Naive B cell (primary cell): ENCODE results near the gene PHF21B. TPM values are rescaled to one million over a fixed set of nuclear protein-coding genes. Genes with fewer than 3 reads are reported as not detected.
"Not testable (repeated sequence)": the region's sequence is repeated elsewhere in the genome, so short reads cannot be mapped to it uniquely, and the experiment has no call there.

Experiments
- ATAC-seq, 2 donors: fragments of 150-1000 bp; cut with Tn5 transposase; 2 replicates each; pipeline ENCODE4 v1.10.0; 2021; ENCODE audit warnings: low read depth in 2 of 2, mild to moderate bottlenecking in 2 of 2, moderate library complexity in 2 of 2
- DNase-seq: peaks from one replicate; pipeline ENCODE4 v3.0.0; 2022
- H3K27ac Mint-ChIP-seq, 6 donors: one replicate each; pipeline ENCODE4 v1.8.0; 2020 to 2022; ENCODE audit warnings: mild to moderate bottlenecking in 6 of 6, mixed read lengths in 6 of 6, moderate library complexity in 5 of 6, inconsistent platforms in 2 of 6
- H3K27me3 Mint-ChIP-seq, 3 donors: one replicate each; pipeline ENCODE4 v1.8.0; 2021 to 2022; ENCODE audit warnings: mixed read lengths in 3 of 3, mild to moderate bottlenecking in 1 of 3
- H3K36me3 Mint-ChIP-seq, 2 donors: one replicate each; pipeline ENCODE4 v1.8.0; 2020 to 2022; ENCODE audit warnings: mixed read lengths in 2 of 2, inconsistent platforms in 1 of 2, mild to moderate bottlenecking in 1 of 2
- H3K4me1 Mint-ChIP-seq, 3 donors: one replicate each; pipeline ENCODE4 v1.8.0; 2020 to 2022; ENCODE audit warnings: mixed read lengths in 3 of 3, inconsistent platforms in 1 of 3, mild to moderate bottlenecking in 1 of 3, moderate library complexity in 1 of 3
- H3K4me3 Mint-ChIP-seq, 8 donors: one replicate each; pipeline ENCODE4 v1.8.0; 2020 to 2022; ENCODE audit warnings: mild to moderate bottlenecking in 8 of 8, mixed read lengths in 8 of 8, moderate library complexity in 8 of 8, inconsistent platforms in 2 of 8
- H3K9me3 Mint-ChIP-seq, 7 donors: one replicate each; pipeline ENCODE4 v1.8.0; 2020 to 2022; ENCODE audit warnings: mixed read lengths in 7 of 7, mild to moderate bottlenecking in 5 of 7, inconsistent platforms in 2 of 7, moderate library complexity in 1 of 7
- polyA plus RNA-seq, 6 donors: library from polyadenylated mRNA; unstranded; fragments of 300-500 nt; fragmentation: Illumina TruSeq; gene quantifications; one replicate each; pipeline ENCODE4 v1.2.3, GENCODE V29; 2021; ENCODE audit warnings: low read depth in 6 of 6

Gene PHF21B
- polyA plus RNA-seq, 6 donors from 2014 or later = not detected

DNA sequence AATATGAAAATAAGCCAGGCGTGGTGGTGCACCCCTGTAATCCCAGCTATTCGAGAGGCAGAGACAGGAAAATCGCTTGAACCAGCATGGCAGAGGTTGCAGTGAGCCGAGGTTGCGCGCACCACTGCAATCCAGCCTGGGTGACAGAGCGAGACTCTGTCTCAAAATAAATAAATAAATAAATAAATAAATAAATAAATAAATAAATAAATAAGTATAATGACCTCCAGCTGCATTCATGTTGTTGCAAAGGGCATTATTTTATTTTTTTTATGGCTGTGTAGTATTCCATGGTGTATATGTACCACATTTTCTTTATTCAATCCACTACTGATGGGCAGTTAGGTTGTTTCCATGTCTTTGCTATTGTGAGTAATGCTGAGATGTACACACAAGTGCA lies 48.1 kb downstream of the PHF21B start:
- H3K36me3 Mint-ChIP-seq, ATAC-seq, H3K9me3 Mint-ChIP-seq, H3K27ac Mint-ChIP-seq, H3K4me3 Mint-ChIP-seq, H3K4me1 Mint-ChIP-seq, DNase-seq: not testable (repeated sequence)
- peaks cover 0 to 27% (median 20%) of the 10 kb centered on the region in 3 donors for H3K27me3 Mint-ChIP-seq

DNA sequence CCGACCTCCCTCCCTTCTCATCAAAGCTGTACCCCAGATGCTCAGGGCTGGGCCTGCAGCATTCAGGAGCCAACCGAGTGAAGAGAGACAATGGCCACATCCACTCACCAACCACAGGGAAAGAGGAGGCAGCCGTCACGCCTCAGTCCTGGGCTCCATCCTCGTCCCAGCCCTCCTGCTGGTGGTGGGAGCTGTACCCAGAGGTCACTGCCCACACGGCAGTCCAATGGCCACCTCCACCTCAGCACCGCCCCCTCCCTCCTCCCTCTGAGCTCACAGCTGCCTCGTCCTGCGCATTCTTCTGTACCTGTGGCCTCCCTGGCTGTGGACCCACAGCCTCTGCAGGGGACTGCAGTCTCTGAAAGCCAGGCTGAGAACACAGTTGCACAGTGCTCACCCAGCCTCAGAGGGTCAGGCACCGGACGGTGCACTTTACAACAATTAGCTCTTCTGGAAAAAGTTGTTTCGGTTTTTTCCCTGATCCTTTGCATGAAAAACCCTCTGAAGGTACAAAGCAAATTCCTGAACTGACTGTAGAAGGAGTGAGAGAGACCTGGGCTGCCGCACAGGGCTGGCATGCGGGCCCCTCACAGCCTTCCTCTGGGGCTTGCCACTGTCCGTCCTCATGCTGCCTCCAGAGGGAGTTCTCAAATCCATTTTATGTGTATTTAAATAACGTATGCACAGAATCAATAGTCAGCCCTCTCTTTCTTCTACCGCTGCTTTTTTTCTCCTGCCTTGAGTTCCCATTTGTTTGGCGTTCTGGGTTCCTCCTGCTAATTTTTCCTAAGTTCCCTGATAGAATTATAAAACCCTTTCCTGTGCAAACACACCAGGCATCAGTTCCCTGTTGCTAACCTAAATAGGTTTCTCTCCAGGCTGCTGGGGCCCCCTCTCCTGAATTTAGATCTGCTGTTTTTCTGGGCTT lies 52.7 kb downstream of the PHF21B start:
- H3K4me3 Mint-ChIP-seq = no peak overlapping the region
- H3K27ac Mint-ChIP-seq = no peak overlapping the region
- H3K9me3 Mint-ChIP-seq = peaks cover 0 to 4% (median 0%) of the 10 kb centered on the region in 7 donors
- H3K36me3 Mint-ChIP-seq = no peaks in the 10 kb centered on the region
- DNase-seq (no peak), ATAC-seq (no peak)
- H3K4me1 Mint-ChIP-seq = no peaks in the 10 kb centered on the region
- H3K27me3 Mint-ChIP-seq = peaks cover 0 to 28% (median 19%) of the 10 kb centered on the region in 3 donors

DNA sequence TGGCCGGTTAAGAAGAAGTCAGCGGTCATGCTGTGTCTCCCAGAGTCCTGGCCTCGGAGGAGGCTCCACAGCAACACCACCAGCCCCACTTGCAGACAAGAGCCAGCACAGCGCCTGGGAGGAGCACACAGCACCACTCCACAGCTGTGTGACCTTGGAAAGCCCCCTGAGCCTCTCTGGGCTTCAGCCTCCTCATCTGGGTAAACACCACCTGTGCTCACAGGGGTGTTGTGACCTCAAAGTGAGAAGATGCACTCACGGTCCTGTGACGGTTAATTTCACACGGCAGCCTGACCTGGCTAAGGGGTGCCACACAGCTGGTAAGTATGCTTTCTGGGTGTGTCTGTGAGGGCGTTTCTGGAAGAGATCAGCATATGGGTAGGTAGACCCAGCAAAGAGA lies 54.7 kb downstream of the PHF21B start:
- Mint-ChIP-seq H3K27ac (peak overlapping the region in 1 of 6 donors; percentile 54), H3K36me3 (no peaks in the 10 kb centered on the region), H3K27me3 (peaks cover 0 to 24% (median 19%) of the 10 kb centered on the region in 3 donors), H3K4me1 (no peaks in the 10 kb centered on the region), H3K4me3 (no peak overlapping the region), H3K9me3 (peaks cover 0 to 16% (median 4%) of the 10 kb centered on the region in 7 donors)
- DNase-seq (no peak), ATAC-seq (no peak)

DNA sequence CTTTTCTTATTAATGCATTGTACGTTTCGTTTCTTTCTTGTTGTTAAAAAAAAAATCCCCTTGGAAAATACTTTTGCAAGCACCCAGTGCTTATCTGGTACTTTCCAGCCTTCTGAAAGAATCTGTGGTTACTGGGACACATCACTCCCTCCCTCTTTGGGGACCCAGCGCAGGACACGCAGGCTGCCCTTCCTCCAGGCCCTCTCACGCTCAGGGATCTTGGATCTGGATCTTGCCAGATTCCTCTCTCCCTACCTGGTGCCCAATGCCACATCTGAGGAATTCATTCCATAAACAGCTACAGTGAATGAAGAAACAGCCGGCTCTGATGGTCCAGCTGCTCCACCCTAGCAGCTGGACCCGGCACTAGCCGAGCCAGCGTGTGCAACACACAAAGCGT lies 55.7 kb downstream of the PHF21B start:
- Mint-ChIP-seq H3K36me3 (no peaks in the 10 kb centered on the region), H3K9me3 (peaks cover 0 to 16% (median 4%) of the 10 kb centered on the region in 7 donors), H3K27me3 (peaks cover 0 to 19% (median 15%) of the 10 kb centered on the region in 3 donors), H3K27ac (no peak overlapping the region), H3K4me1 (no peaks in the 10 kb centered on the region), H3K4me3 (peak overlapping the region in 1 of 8 donors; percentile 42)
- ATAC-seq (no peak), DNase-seq (no peak)

- no peak overlapping the region for H3K4me3 Mint-ChIP-seq
- no peaks in the 10 kb centered on the region for H3K36me3 Mint-ChIP-seq
- H3K27ac Mint-ChIP-seq = no peak overlapping the region
- H3K4me1 Mint-ChIP-seq = no peaks in the 10 kb centered on the region
- ATAC-seq (no peak), DNase-seq (no peak)
- peaks cover 0 to 16% (median 4%) of the 10 kb centered on the region in 7 donors for H3K9me3 Mint-ChIP-seq
- peaks cover 0 to 16% (median 11%) of the 10 kb centered on the region in 3 donors for H3K27me3 Mint-ChIP-seq
Measured at GRCh38 chr22:44952863-44953746, 56.7 kb downstream of the PHF21B start.

DNA sequence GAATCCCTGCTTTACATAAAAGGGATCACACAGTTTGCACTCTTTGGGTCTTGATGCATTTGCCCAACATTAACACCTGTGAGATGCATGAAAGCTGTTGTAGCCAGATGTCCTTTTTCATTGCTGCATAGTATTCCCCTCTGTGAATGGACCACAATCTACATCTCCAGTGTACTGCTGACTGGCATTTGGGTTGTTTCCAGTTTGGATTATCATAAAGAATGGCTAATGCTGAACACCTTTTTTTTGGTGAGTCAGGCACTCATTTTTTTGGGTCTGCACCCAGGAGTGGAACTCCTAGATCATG lies 58.3 kb downstream of the PHF21B start:
- Mint-ChIP-seq H3K9me3 (peaks cover 0 to 16% (median 4%) of the 10 kb centered on the region in 7 donors), H3K4me3 (no peak overlapping the region), H3K27me3 (peaks cover 0 to 11% (median 7%) of the 10 kb centered on the region in 3 donors), H3K27ac (no peak overlapping the region), H3K4me1 (no peaks in the 10 kb centered on the region), H3K36me3 (no peaks in the 10 kb centered on the region)
- ATAC-seq (no peak), DNase-seq (no peak)

- H3K9me3 Mint-ChIP-seq = peaks cover 0 to 16% (median 4%) of the 10 kb centered on the region in 7 donors
- ATAC-seq = no peak
- H3K27ac Mint-ChIP-seq = no peak overlapping the region
- no peak for DNase-seq
- H3K36me3 Mint-ChIP-seq = no peaks in the 10 kb centered on the region
- H3K27me3 Mint-ChIP-seq = peaks cover 0 to 11% (median 7%) of the 10 kb centered on the region in 3 donors
- no peaks in the 10 kb centered on the region for H3K4me1 Mint-ChIP-seq
- no peak overlapping the region for H3K4me3 Mint-ChIP-seq
Measured at GRCh38 chr22:44950806-44951509, 58.8 kb downstream of the PHF21B start.

GRCh38 chr22:44947846-44948245 lies 62.0 kb downstream of the PHF21B start:
- no peak overlapping the region for H3K27ac Mint-ChIP-seq
- no peaks in the 10 kb centered on the region for H3K36me3 Mint-ChIP-seq
- peaks cover 0 to 16% (median 4%) of the 10 kb centered on the region in 7 donors for H3K9me3 Mint-ChIP-seq
- no peaks in the 10 kb centered on the region for H3K4me1 Mint-ChIP-seq
- no peak overlapping the region for H3K4me3 Mint-ChIP-seq
- DNase-seq (no peak), ATAC-seq (no peak)
- H3K27me3 Mint-ChIP-seq = peaks cover 0 to 4% (median 0%) of the 10 kb centered on the region in 3 donors

DNA sequence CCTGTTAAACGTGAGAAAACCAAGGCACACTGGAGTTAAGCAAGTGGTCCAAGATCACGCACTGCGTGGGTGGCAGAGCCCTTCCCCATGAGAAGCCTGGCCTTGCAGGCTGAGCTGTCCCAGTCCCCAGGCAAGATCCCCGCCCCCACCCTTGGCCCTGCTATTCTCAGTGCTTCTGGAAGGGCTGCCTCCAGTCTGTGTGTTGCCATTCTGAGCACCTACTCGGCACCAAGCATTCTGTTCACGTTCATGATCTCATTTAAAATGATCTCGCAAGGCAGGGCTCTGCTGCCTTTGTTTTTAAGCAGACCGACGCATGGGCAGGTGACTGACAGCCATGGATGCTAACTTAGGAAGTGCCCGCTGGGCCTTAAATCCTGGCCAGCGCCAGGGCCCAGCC lies 62.8 kb downstream of the PHF21B start:
- no peak for ATAC-seq
- DNase-seq = no peak
- no peaks in the 10 kb centered on the region for H3K4me1 Mint-ChIP-seq
- H3K36me3 Mint-ChIP-seq = no peaks in the 10 kb centered on the region
- H3K9me3 Mint-ChIP-seq = peaks cover 0 to 12% (median 4%) of the 10 kb centered on the region in 7 donors
- no peak overlapping the region for H3K4me3 Mint-ChIP-seq
- peaks cover 0 to 4% (median 0%) of the 10 kb centered on the region in 3 donors for H3K27me3 Mint-ChIP-seq
- H3K27ac Mint-ChIP-seq = peak overlapping the region in 1 of 6 donors; percentile 28

- Mint-ChIP-seq H3K36me3 (no peaks in the 10 kb centered on the region), H3K27me3 (peaks cover 0 to 14% (median 0%) of the 10 kb centered on the region in 3 donors), H3K9me3 (no peaks in the 10 kb centered on the region), H3K27ac (no peak overlapping the region), H3K4me1 (no peaks in the 10 kb centered on the region), H3K4me3 (no peak overlapping the region)
- ATAC-seq (no peak), DNase-seq (no peak)
Measured at GRCh38 chr22:44944883-44945601, 64.8 kb downstream of the PHF21B start.

GRCh38 chr22:44943701-44944324 lies 66.0 kb downstream of the PHF21B start:
- Mint-ChIP-seq H3K4me1 (no peaks in the 10 kb centered on the region), H3K27ac (no peak overlapping the region), H3K9me3 (no peaks in the 10 kb centered on the region), H3K27me3 (peaks cover 0 to 21% (median 0%) of the 10 kb centered on the region in 3 donors), H3K36me3 (no peaks in the 10 kb centered on the region), H3K4me3 (no peak overlapping the region)
- ATAC-seq (no peak), DNase-seq (no peak)

DNA sequence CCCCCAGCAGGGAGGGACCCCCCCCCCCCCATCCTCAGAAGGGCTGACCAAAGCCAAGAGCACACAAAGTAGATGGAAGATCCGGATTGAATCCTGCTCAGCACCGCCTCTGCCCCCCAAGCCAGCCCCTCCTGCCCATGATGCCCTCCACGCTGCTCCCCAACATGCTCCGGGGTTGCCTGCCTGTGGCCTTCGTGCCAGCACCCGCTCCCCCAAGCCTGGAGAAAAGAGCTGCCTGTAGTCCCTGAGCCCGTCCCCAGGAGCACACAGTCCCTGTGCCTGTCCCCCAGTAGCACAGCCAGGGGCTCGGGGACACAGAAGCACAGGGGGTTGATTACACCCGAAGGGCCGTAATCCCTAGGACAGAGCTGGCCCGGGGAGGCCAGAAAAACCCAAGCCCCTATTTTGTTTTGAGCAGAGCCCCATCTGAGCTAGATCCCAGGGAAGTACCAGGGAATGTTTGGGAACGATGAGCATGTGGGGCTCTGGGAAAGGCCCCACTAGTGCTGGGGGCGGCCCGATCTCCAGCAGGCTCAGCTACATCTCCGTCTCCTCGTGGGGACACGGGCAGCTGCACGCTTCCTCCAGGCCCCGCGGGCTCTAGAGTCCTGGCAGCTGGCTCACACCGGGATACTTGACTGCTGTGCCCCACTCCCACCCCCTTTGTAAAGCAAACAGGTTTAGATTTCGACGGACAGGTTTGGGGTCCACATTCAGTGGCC lies 66.7 kb downstream of the PHF21B start:
- Mint-ChIP-seq H3K4me3 (no peak overlapping the region), H3K9me3 (no peaks in the 10 kb centered on the region), H3K4me1 (no peaks in the 10 kb centered on the region), H3K27ac (no peak overlapping the region), H3K27me3 (peaks cover 0 to 21% (median 0%) of the 10 kb centered on the region in 3 donors), H3K36me3 (no peaks in the 10 kb centered on the region)
- ATAC-seq (no peak), DNase-seq (no peak)
